Ammon's horn (tissue), 1 donor: Measurements from ENCODE around the gene KMT2B.
A peak's percentile ranks its signal among the peaks of the same experiment; 100 is the strongest.
"Not testable (repeated sequence)": the region's sequence is repeated elsewhere in the genome, so short reads cannot be mapped to it uniquely, and the experiment has no call there.

Source experiments
- DNase-seq: peaks from one replicate; pipeline ENCODE4 v3.0.0-alpha.2; 2016; ENCODE audit warnings: low spot score

KMT2B gene

DNA sequence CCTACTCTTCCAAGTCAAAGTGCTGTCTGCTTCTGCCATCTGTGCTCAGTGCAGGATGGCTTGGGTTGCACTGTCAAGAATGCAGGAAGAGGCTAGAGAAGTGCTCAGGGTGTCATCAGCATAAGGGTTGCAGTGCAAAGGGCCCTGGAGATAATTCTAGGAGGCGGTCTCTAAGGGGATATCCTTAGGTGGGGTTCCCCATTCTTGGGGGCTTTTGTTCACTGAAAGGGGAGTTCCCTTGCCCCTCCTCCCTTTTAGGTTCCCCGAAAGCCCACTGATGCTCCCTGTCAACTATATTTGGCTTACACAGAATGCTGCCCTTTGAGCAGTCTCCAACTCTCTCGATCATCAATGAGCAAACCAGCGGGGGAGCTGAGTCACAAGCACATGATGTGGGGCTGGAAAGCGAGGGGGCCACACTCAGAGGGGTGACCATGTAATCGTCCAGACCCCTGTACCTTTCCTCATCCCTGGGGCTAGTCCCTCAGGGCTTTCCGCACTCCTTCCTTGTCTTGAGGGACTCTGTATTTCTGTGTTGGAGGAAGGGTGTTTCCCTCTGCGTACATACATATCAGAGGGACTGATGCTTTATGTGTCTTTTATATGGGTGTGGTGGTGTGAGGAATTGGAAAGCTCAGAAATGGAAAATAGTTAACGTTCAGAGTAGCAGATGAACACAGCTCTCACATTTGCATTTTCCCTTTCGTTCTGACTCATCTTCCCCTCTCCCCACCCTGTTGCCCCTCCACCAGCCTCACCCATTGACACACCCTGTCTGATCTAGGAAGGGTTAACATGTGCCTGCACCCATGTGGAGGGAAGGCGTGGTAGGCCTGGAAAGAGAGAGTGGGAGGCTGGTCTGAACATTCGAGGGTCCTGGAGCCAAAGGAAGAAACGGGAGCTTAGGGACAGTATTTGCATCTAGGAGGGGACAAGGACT, 6.7 kb upstream of the KMT2B start:
- no peak for DNase-seq

DNA sequence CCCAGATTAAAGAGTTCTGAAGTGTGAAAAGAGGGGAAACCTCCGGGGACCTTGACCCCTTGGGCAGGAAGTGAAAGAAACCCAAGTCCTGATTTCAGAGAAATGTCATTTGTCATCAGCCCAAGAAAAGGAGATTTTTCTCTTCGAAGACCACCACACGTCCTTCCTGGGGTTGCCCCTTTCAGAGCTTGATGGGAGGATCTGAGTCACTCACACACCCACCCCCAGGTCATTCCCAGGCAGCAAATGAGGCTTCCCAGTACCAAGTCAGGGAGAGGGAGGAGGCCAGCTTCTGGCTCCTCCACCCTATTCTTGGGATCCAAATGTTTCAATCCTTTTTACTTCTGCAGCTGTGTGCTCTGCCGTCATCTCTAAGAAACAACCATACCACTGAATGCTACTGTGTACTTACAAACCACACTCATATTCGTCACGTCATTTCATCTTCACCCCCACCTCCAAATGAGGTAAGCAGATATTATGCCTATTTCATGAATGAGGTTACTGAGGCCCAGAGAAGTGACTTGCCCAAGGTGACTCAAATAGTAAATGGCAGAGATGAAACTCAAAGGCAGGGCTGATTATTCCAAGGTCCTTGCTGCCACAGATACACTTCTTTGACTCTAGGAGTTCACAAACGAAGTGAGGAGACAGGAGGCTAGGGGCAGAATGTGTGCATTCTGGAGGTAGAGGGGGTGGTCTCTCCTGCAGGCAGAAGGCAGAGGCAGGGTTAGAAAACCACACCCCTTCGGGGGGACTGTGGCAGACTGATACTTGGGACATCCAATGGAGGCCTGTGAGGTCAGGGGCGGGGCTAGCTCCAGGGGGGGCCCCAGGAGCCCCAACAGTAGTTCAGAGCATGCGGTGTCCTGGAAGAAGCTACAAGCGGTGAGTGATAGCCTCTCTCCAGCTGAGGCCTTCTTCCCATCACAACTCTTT, 5.0 kb upstream of the KMT2B start:
- DNase-seq, result no peak

GRCh38 chr19:35713506-35713850, 4.3 kb upstream of the KMT2B start:
- DNase-seq, result no peak

GRCh38 chr19:35713904-35714495, 3.8 kb upstream of the KMT2B start:
- DNase-seq, result no peak

DNA sequence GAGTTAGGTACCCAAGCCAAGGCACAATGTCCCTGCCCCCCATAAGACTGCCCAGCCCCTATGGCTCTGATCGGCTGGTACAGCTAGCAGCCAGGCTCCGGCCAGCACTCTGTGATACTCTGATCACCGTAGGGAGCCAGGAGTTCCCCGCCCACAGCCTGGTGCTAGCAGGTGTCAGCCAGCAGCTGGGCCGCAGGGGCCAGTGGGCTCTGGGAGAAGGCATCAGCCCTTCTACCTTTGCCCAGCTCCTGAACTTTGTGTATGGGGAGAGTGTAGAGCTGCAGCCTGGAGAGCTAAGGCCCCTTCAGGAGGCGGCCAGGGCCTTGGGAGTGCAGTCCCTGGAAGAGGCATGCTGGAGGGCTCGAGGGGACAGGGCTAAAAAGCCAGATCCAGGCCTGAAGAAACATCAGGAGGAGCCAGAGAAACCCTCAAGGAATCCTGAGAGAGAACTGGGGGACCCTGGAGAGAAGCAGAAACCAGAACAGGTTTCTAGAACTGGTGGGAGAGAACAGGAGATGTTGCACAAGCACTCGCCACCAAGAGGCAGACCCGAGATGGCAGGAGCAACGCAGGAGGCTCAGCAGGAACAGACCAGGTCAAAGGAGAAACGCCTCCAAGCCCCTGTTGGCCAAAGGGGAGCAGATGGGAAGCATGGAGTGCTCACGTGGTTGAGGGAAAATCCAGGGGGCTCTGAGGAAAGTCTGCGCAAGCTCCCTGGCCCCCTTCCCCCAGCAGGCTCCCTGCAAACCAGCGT, 3.0 kb upstream of the KMT2B start:
- DNase-seq, result no peak

DNA sequence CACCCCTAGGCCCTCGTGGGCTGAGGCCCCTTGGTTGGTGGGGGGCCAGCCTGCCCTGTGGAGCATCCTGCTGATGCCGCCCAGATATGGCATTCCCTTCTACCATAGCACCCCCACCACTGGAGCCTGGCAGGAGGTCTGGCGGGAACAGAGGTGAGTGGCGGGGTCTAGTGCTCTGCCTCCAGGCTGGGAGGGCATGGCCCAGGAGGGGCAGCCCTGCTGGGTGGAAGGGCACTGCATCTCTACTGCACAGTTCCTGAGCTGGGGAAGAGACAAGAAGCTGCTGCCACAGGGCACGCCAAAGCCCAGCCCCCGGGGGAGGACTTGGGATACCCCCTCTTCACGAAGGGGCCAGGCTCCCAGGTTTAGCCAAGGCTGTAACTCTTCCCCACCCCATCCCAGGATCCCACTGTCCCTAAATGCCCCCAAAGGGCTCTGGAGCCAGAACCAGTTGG, 2.4 kb upstream of the KMT2B start:
- DNase-seq, result no peak

GRCh38 chr19:35715981-35716800, 1.6 kb upstream of the KMT2B start:
- peak; percentile 75 for DNase-seq

- DNase-seq, result peak; percentile 96
Measured at GRCh38 chr19:35716801-35717664, 770 bp upstream of the KMT2B start.

GRCh38 chr19:35718345-35719041, 690 bp downstream of the KMT2B start:
- DNase-seq, result no peak

DNA sequence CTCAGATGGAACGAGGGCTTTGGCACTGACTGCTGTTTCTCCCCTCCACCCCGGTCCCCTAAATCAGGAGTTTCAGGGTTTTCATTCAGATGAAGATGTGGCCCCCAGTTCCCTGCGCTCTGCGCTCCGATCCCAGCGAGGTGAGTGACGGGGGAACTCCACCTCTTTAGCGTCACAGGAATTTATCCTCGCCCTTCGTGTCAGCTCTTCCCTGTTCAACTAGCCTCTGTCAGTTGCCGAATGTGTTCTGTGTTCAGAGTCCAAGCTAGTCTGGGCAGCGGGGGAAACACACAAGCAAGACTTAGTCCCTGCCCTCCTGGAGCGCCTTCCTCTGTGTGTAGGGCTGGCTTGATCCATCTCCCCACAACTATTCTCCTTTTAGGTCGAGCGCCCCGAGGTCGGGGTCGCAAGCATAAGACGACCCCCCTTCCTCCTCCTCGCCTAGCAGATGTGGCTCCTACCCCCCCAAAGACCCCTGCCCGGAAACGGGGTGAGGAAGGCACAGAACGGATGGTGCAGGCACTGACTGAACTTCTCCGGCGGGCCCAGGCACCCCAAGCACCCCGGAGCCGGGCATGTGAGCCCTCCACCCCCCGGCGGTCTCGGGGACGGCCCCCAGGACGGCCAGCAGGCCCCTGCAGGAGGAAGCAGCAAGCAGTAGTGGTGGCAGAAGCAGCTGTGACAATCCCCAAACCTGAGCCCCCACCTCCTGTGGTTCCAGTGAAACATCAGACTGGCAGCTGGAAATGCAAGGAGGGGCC, 1.8 kb downstream of the KMT2B start:
- no peak for DNase-seq

- DNase-seq, result no peak
Measured at GRCh38 chr19:35720163-35720524, 2.3 kb downstream of the KMT2B start.

- no peak for DNase-seq
Measured at GRCh38 chr19:35720648-35721047, 2.8 kb downstream of the KMT2B start.

DNA sequence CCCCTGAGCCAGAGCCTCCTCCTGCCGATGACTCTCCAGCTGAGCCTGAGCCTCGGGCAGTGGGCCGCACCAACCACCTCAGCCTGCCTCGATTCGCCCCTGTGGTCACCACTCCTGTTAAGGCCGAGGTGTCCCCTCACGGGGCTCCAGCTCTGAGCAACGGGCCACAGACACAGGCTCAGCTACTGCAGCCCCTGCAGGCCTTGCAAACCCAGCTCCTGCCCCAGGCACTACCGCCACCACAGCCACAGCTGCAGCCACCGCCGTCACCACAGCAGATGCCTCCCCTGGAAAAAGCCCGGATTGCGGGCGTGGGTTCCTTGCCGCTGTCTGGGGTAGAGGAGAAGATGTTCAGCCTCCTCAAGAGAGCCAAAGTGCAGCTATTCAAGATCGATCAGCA, 3.6 kb downstream of the KMT2B start:
- no peak for DNase-seq

DNA sequence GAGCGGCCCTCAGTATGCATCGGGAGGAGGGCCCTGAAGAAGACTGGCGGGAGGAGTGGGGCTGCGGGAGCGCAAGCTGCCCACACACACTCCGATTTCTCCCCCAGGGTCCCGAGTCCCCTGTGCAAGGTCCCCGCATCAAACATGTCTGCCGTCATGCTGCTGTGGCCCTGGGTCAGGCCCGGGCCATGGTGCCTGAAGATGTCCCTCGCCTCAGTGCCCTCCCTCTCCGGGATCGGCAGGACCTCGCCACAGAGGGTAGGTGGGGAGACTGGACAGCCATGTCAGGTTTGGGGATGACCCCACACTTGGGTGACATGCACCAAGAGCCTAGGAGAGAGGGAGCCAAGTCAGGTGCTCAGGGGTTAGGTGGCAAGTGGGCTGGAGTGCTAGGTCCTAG, 4.7 kb downstream of the KMT2B start:
- DNase-seq, result no peak

DNA sequence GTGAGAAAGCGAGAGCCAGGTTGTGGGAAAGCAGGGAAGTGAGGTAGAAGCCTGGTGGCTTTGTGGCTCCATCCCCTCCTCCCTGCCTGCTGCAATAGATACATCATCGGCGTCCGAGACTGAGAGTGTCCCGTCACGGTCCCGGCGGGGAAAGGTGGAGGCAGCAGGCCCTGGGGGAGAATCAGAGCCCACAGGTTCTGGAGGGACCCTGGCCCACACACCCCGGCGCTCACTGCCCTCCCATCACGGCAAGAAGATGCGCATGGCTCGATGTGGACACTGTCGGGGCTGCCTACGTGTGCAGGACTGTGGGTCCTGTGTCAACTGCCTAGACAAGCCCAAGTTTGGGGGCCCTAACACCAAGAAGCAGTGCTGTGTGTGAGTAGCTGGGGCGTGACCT, 5.1 kb downstream of the KMT2B start:
- DNase-seq, result no peak

DNA sequence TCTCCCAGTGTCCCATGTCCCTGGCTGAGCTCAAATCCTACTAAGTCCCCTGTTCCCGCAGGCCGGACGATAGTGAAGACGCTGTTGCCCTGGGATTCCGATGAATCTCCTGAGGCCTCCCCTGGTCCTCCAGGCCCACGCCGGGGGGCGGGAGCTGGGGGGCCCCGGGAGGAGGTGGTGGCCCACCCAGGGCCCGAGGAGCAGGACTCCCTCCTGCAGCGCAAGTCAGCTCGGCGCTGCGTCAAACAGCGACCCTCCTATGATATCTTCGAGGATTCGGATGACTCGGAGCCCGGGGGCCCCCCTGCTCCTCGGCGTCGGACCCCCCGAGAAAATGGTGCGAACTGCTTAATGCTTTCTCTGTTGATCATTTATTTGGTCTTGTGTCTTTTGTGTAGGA, 5.9 kb downstream of the KMT2B start:
- DNase-seq, result no peak

DNA sequence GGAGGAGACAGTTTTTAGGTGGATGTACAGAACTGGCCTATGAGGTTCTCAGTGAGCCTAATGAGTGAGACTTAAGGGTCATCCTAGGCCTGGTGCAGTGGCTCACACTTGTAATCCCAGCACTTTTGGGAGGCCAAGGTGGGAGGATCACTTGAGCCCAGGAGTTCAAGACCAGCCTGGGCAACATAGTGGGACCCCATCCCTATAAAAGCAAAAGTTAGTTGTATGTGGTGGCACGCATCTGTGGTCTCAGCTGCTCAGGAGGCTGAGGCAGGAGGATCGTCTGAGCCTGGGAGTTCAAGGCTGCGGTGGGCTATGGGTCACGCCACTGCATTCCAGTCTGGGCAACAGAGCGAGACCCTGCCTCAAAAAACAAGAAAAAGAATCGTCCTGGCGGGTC, 6.3 kb downstream of the KMT2B start:
- not testable (repeated sequence) for DNase-seq

GRCh38 chr19:35724560-35724959, 6.8 kb downstream of the KMT2B start:
- no peak for DNase-seq
